HCT116 (cell line): Measurements from ENCODE around the gene ASB7. TPM values are rescaled to one million over a fixed set of nuclear protein-coding genes. Genes with fewer than 3 reads are reported as not detected.

ENCODE experiments used
- ATAC-seq: fragments of 200-7000 bp; cut with Tn5 transposase; 2 replicates; pipeline ENCODE4 v1.9.1; 2020; ENCODE audit warnings: mild to moderate bottlenecking, moderate library complexity
- BruUV-seq: library from RNA; stranded (reverse); fragments of 400-500 nt; replicated peaks from 2 replicates; lab custom pipeline; 2021; lab: Mats Ljungman, UMichigan
- CTCF ChIA-PET: fragments of 300-600 bp; sonication (Branson Sonifier 250); formaldehyde crosslinking; loops from one replicate; lab custom pipeline; 2021; ENCODE audit warnings: antibody characterized with exemption; lab: Charles Lee
- POLR2A ChIA-PET: fragments of 300-600, 350-600 bp; sonication (Branson Sonifier 250); formaldehyde crosslinking; loops from one replicate; lab custom pipeline; 2021; ENCODE audit warnings: antibody characterized with exemption; lab: Charles Lee
- RAD21 ChIA-PET, 2 experiments: fragments of 300-600 bp; sonication (Branson Sonifier 250); formaldehyde crosslinking; loops; one replicate each; lab custom pipeline; 2023; ENCODE audit warnings: low total read pairs in 2 of 2; ENCODE audit not compliant: uncharacterized antibody in 2 of 2, unreplicated experiment in 2 of 2, low non-redundant PET in 1 of 2; lab: Charles Lee
- DNase-seq: peaks from one replicate; pipeline ENCODE4 v3.0.0-alpha.2; 2010; ENCODE audit warnings: low read depth, low spot score
- H2AFZ ChIP-seq: fragments of 200-600 bp; shearing (Covaris generic), sonication (generic); 2 replicates; pipeline ENCODE4 v1.6.1; 2017; ENCODE audit warnings: low read depth, mixed run types, mixed read lengths, antibody characterized with exemption, low read length; ENCODE audit not compliant: poor library complexity, severe bottlenecking
- H3K27ac ChIP-seq: 2 replicates; pipeline ENCODE4 v1.5.1; 2012; ENCODE audit warnings: low read depth, low read length
- H3K27me3 ChIP-seq: fragments of 200-600 bp; sonication (generic); 2 replicates; pipeline ENCODE4 v1.6.1; 2016; ENCODE audit warnings: mixed run types, low read length, mixed read lengths; ENCODE audit not compliant: insufficient read depth
- H3K36me3 ChIP-seq, 2 experiments: fragments of 200-500 bp in 1 of 2; fragments of 200-600 bp in 1 of 2; sonication (Bioruptor generic) in 1 of 2; sonication (generic) in 1 of 2; 2 replicates each; pipeline versions ENCODE4 v1.5.1 to v1.6.1; 2014 to 2016; ENCODE audit warnings: low read length in 2 of 2, inconsistent platforms in 1 of 2, mixed read lengths in 1 of 2, mixed run types in 1 of 2; ENCODE audit not compliant: insufficient read depth in 2 of 2, control insufficient read depth in 1 of 2
- H3K4me1 ChIP-seq, 2 experiments: fragments of 200-600 bp in 1 of 2; sonication (generic) in 1 of 2; 2 replicates each; pipeline versions ENCODE4 v1.5.1 to v1.6.1; 2012 to 2017; ENCODE audit warnings: low read length in 2 of 2, inconsistent platforms in 1 of 2, mild to moderate bottlenecking in 1 of 2, mixed read lengths in 1 of 2, mixed run types in 1 of 2, moderate library complexity in 1 of 2; ENCODE audit not compliant: insufficient read depth in 2 of 2, control insufficient read depth in 1 of 2
- H3K4me2 ChIP-seq: fragments of 200-600 bp; sonication (generic); 2 replicates; pipeline ENCODE4 v1.6.1; 2017; ENCODE audit warnings: mixed run types, low read length, mixed read lengths
- H3K4me3 ChIP-seq, 2 experiments: fragments of 200-600 bp in 1 of 2; sonication (generic) in 1 of 2; replicated peaks in 1 of 2; 2 replicates each; pipeline ENCODE4 v1.5.1; 2011 to 2016; ENCODE audit warnings: low read length in 2 of 2, control low read depth in 1 of 2, low read depth in 1 of 2, mild to moderate bottlenecking in 1 of 2, mixed read lengths in 1 of 2, mixed run types in 1 of 2
- H3K79me2 ChIP-seq: fragments of 200-600 bp; sonication (generic); 2 replicates; pipeline ENCODE4 v1.6.1; 2017; ENCODE audit warnings: mild to moderate bottlenecking, mixed run types, low read length, moderate library complexity, mixed read lengths; ENCODE audit not compliant: insufficient read depth
- H3K9ac ChIP-seq: fragments of 200-600 bp; sonication (generic); 2 replicates; pipeline ENCODE4 v1.6.1; 2016; ENCODE audit warnings: low read length, mixed read lengths
- H3K9me2 ChIP-seq: fragments of 200-600 bp; sonication (generic), shearing (Covaris generic); 2 replicates; pipeline ENCODE4 v1.6.1; 2017; ENCODE audit warnings: mixed run types, mild to moderate bottlenecking, moderate library complexity; ENCODE audit not compliant: insufficient read depth
- H3K9me3 ChIP-seq, 2 experiments: fragments of 200-500 bp in 1 of 2; fragments of 200-600 bp in 1 of 2; sonication (Bioruptor generic) in 1 of 2; sonication (generic) in 1 of 2; 2 replicates each; pipeline ENCODE4 v1.6.1; 2014 to 2017; ENCODE audit warnings: low read length in 2 of 2, mixed read lengths in 2 of 2, inconsistent platforms in 1 of 2, low read depth in 1 of 2, mild to moderate bottlenecking in 1 of 2, mixed run types in 1 of 2, moderate library complexity in 1 of 2; ENCODE audit not compliant: control insufficient read depth in 1 of 2, insufficient read depth in 1 of 2
- H4K20me1 ChIP-seq: fragments of 200-600 bp; sonication (generic), shearing (Covaris generic); 2 replicates; pipeline ENCODE4 v1.6.1; 2017; ENCODE audit warnings: mixed run types, mild to moderate bottlenecking, moderate library complexity; ENCODE audit not compliant: insufficient read depth
- CBX3 ChIP-seq: IDR thresholded peaks from 2 replicates; pipeline ENCODE4 v1.6.1; 2012; ENCODE audit warnings: low read depth
- CEBPB ChIP-seq: IDR thresholded peaks from 2 replicates; pipeline ENCODE4 v1.6.1; 2012; ENCODE audit warnings: low read depth
- CTCF ChIP-seq, 3 experiments: fragments of 200-600 bp in 1 of 3; sonication (generic) in 1 of 3; IDR thresholded peaks in 2 of 3; conservative IDR thresholded peaks in 1 of 3; 2 replicates each; pipeline ENCODE4 v1.5.1; 2012 to 2017; ENCODE audit warnings: low read depth in 2 of 3, low read length in 2 of 3, antibody characterized with exemption in 1 of 3, borderline replicate concordance in 1 of 3, control low read depth in 1 of 3, mild to moderate bottlenecking in 1 of 3, mixed read lengths in 1 of 3, mixed run types in 1 of 3, moderate library complexity in 1 of 3; ENCODE audit not compliant: insufficient read depth in 1 of 3
- EGR1 ChIP-seq: IDR thresholded peaks from 2 replicates; pipeline ENCODE4 v1.6.1; 2012; ENCODE audit warnings: low read depth
- EZH2 ChIP-seq: fragments of 200-600 bp; sonication (generic); IDR thresholded peaks from 2 replicates; pipeline ENCODE4 v1.6.1; 2017; ENCODE audit warnings: antibody characterized with exemption, mixed run types
- EZH2phosphoT487 ChIP-seq: fragments of 200-600 bp; IDR thresholded peaks from 2 replicates; pipeline ENCODE4 v1.6.1; 2018; ENCODE audit warnings: antibody characterized with exemption, borderline replicate concordance
- FOSL1 ChIP-seq: IDR thresholded peaks from 2 replicates; pipeline ENCODE4 v1.6.1; 2012; ENCODE audit warnings: low read depth
- JUND ChIP-seq: IDR thresholded peaks from 2 replicates; pipeline ENCODE4 v1.6.1; 2012
- MAX ChIP-seq: IDR thresholded peaks from 2 replicates; pipeline ENCODE4 v1.6.1; 2012
- POLR2AphosphoS5 ChIP-seq: IDR thresholded peaks from 2 replicates; pipeline ENCODE4 v1.6.1; 2011; ENCODE audit warnings: mild to moderate bottlenecking, low read depth, low read length, moderate library complexity
- RAD21 ChIP-seq: IDR thresholded peaks from 2 replicates; pipeline ENCODE4 v1.6.1; 2012; ENCODE audit warnings: low read depth, mild to moderate bottlenecking
- REST ChIP-seq: IDR thresholded peaks from 2 replicates; pipeline ENCODE4 v1.6.1; 2012; ENCODE audit warnings: low read depth
- SIN3A ChIP-seq: IDR thresholded peaks from 2 replicates; pipeline ENCODE4 v1.6.1; 2012; ENCODE audit warnings: low read depth
- SP1 ChIP-seq: IDR thresholded peaks from 2 replicates; pipeline ENCODE4 v1.6.1; 2012; ENCODE audit warnings: low read depth
- YY1 ChIP-seq: IDR thresholded peaks from 2 replicates; pipeline ENCODE4 v1.6.1; 2011; ENCODE audit warnings: low read length, low read depth, moderate library complexity, mild to moderate bottlenecking; ENCODE audit not compliant: insufficient replicate concordance; ENCODE audit errors: extremely low read depth
- ZFX ChIP-seq: fragments of 450-650 bp; IDR thresholded peaks from 2 replicates; pipeline ENCODE4 v1.6.1; 2017
- ZNF274 ChIP-seq: fragments of 200-500 bp; sonication (Bioruptor generic); IDR thresholded peaks from 2 replicates; pipeline ENCODE4 v1.6.1; 2014; ENCODE audit warnings: mild to moderate bottlenecking, low read depth, low read length, inconsistent platforms
- intact Hi-C: fragments of 100-400 bp; cut with micrococcal nuclease; formaldehyde crosslinking; loops from 2 replicates; pipeline ENCODE4 v1.10.0; 2022
- total RNA-seq: library from RNA; stranded (reverse); gene quantifications from one replicate; pipeline ENCODE4 v1.2.1, GENCODE V29; 2021; ENCODE audit not compliant: unreplicated experiment
- TF ChIP-seq, protein P1 (sequence below): IDR thresholded peaks from 2 replicates; pipeline ENCODE4 v1.6.1; 2011; ENCODE audit warnings: mild to moderate bottlenecking, low read length, moderate library complexity; ENCODE audit not compliant: insufficient replicate concordance; ENCODE audit errors: extremely low read depth

Gene ASB7
- total RNA-seq, 1 experiment from 2014 or later = 16.6 TPM

DNA sequence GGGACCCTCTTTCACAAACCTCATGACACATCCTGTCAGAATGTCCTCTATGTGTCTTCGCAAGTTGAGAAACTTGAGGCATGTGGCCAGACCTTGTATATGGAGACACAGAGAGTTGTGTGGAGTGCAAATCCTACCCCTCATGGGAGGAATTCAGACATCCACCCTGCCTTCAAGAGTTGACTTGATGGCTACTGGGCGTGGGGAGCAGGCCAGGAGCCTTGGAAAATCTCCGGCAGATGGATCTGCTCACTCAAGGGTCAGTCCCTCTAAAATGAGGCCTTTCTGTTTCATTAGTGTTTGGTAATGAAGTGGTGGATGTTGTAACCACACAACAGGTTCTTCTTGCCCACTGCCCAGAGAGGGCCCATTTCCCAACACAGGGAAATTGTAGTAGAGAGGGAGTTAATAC, 79.0 kb downstream of the ASB7 start:
- no peak for ATAC-seq
- POLR2A ChIA-PET = no interaction called here
- Histone ChIP-seq H3K27me3 (no peaks in the 10 kb centered on the region), H3K9me2 (no peaks in the 10 kb centered on the region), H3K4me3 (no peak overlapping the region), H4K20me1 (no peaks in the 10 kb centered on the region), H3K36me3 (no peaks in the 10 kb centered on the region), H3K9ac (no peak overlapping the region), H3K79me2 (no peaks in the 10 kb centered on the region), H3K4me2 (no peak overlapping the region), H2AFZ (no peak overlapping the region), H3K4me1 (peaks cover 0 to 4% of the 10 kb centered on the region in 2 experiments; a peak in 1 of 4 replicates)
- BruUV-seq = no TSS peak
- RAD21 ChIA-PET = no interaction called here
- CTCF ChIA-PET = no interaction called here
- intact Hi-C loops = no loop called here
- no peak for DNase-seq
- TF ChIP-seq SIN3A (no peak), EZH2 (no peak), FOSL1 (no peak), ZNF274 (no peak), EZH2phosphoT487 (no peak), MAX (no peak), CBX3 (no peak), JUND (no peak), CTCF (IDR thresholded peaks at IDR 0.05 in 2 of 3, conservative IDR thresholded peaks at IDR 0.05 in 1 of 3; ENCODE audit: borderline replicate concordance in 1 of 3, insufficient read depth in 1 of 3, low read depth in 2 of 3, low read length in 2 of 3) (no peak), EGR1 (no peak), CEBPB (no peak), YY1 (no peak), REST (no peak), ZFX (no peak), POLR2AphosphoS5 (no peak), SP1 (no peak), RAD21 (no peak)
- TF ChIP-seq, protein P1, sequence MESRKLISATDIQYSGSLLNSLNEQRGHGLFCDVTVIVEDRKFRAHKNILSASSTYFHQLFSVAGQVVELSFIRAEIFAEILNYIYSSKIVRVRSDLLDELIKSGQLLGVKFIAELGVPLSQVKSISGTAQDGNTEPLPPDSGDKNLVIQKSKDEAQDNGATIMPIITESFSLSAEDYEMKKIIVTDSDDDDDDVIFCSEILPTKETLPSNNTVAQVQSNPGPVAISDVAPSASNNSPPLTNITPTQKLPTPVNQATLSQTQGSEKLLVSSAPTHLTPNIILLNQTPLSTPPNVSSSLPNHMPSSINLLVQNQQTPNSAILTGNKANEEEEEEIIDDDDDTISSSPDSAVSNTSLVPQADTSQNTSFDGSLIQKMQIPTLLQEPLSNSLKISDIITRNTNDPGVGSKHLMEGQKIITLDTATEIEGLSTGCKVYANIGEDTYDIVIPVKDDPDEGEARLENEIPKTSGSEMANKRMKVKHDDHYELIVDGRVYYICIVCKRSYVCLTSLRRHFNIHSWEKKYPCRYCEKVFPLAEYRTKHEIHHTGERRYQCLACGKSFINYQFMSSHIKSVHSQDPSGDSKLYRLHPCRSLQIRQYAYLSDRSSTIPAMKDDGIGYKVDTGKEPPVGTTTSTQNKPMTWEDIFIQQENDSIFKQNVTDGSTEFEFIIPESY = no peak
- TF ChIP-seq, all 23 proteins: peak for 0
- no peak overlapping the region for H3K27ac ChIP-seq
- H3K9me3 ChIP-seq = no peaks in the 10 kb centered on the region
